ENCODE measurements around the gene XCR1.

DNA sequence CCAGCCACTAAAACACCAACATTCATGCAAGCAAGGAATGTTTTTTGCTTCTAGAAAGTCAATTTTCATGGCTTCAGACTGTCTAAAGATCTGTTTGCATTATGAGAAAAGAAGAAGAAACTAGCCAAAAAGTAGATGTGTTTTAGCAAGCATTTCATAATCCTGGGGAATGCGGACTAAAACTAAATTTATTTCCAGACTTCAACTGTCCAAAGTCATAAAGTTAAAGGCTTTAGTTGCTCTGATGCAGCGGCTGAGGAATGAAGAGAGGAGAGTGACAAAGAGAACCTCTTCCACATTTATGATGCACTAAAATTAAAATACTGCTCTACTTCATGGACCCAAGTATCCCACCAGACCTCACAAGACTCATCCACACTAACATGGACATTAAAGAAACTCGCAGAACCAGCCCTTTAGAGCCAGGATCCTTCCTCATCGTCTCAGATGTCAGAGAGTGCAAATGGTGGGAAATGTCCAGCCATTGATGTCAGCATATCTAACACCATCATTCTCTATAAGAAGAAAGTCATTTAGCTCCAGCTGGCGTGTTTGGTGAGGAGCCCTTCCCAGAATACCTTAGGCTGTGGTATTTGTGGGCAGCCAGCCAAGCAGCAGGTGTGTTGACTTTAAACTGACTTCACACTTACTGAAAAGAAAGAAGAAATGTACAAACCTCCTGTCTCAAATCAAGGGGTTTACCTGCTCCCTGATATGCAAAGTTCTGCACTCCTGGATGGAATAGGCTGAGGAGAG lies 49.1 kb downstream of the XCR1 start:
- TF ChIP-seq CTCF (IDR thresholded peaks at IDR 0.05) (no peak), POLR2A (IDR thresholded peaks at IDR 0.05) (no peak)
